Loucy (cell line): ENCODE results near the gene TMEM182.

Experiments
- H2AFZ ChIP-seq: fragments of 200-600 bp; sonication (generic); 2 replicates; pipeline ENCODE4 v1.6.0; 2016; ENCODE audit warnings: antibody characterized with exemption, mild to moderate bottlenecking, low read length, moderate library complexity
- H3F3A ChIP-seq: fragments of 200-600 bp; 2 replicates; pipeline ENCODE4 v1.6.0; 2016; ENCODE audit warnings: antibody characterized with exemption, low read depth, mild to moderate bottlenecking
- H3K27me3 ChIP-seq: fragments of 200-600 bp; sonication (generic); 2 replicates; pipeline ENCODE4 v1.6.1; 2014; ENCODE audit warnings: low read length, mild to moderate bottlenecking; ENCODE audit not compliant: insufficient read depth, poor library complexity, severe bottlenecking
- H3K36me3 ChIP-seq: fragments of 200-600 bp; sonication (generic); 2 replicates; pipeline ENCODE4 v1.6.1; 2016; ENCODE audit warnings: low read length; ENCODE audit not compliant: insufficient read depth
- H3K4me1 ChIP-seq: fragments of 200-600 bp; sonication (generic); 2 replicates; pipeline ENCODE4 v1.5.1; 2014; ENCODE audit warnings: low read length, mild to moderate bottlenecking; ENCODE audit not compliant: insufficient read depth, poor library complexity, severe bottlenecking
- H3K4me2 ChIP-seq: fragments of 200-600 bp; sonication (generic); 2 replicates; pipeline ENCODE4 v1.6.0; 2014; ENCODE audit warnings: antibody characterized with exemption, low read length, low read depth, mild to moderate bottlenecking; ENCODE audit not compliant: poor library complexity, severe bottlenecking
- H3K4me3 ChIP-seq: fragments of 200-600 bp; sonication (generic); 2 replicates; pipeline ENCODE4 v1.5.1; 2014; ENCODE audit warnings: low read length, mild to moderate bottlenecking, mixed read lengths; ENCODE audit not compliant: poor library complexity, severe bottlenecking
- H3K79me2 ChIP-seq: fragments of 200-600 bp; sonication (generic); 2 replicates; pipeline ENCODE4 v1.6.1; 2014; ENCODE audit warnings: low read length; ENCODE audit not compliant: insufficient read depth
- H3K9ac ChIP-seq: fragments of 200-600 bp; sonication (generic); 2 replicates; pipeline ENCODE4 v1.6.0; 2014; ENCODE audit warnings: mild to moderate bottlenecking, low read depth, low read length, moderate library complexity; ENCODE audit not compliant: poor library complexity, severe bottlenecking
- H3K9me2 ChIP-seq: fragments of 200-600 bp; sonication (generic); replicated peaks from 2 replicates; pipeline ENCODE4 v1.6.1; 2016; ENCODE audit warnings: low read depth, low read length, mixed read lengths
- H3K9me3 ChIP-seq: fragments of 200-600 bp; sonication (generic); 2 replicates; pipeline ENCODE4 v1.6.1; 2014; ENCODE audit warnings: mild to moderate bottlenecking, antibody characterized with exemption, low read length, low read depth; ENCODE audit not compliant: insufficient read depth
- H4K20me1 ChIP-seq: fragments of 200-600 bp; sonication (generic); 2 replicates; pipeline ENCODE4 v1.6.0; 2014; ENCODE audit warnings: antibody characterized with exemption, low read length, mild to moderate bottlenecking; ENCODE audit not compliant: insufficient read depth, poor library complexity, severe bottlenecking
- CTCF ChIP-seq: fragments of 200-600 bp; sonication (generic); conservative IDR thresholded peaks from 2 replicates; pipeline ENCODE4 v1.5.1; 2014; ENCODE audit warnings: mild to moderate bottlenecking, antibody characterized with exemption, low read length
- EZH2phosphoT487 ChIP-seq: fragments of 200-600 bp; IDR thresholded peaks from 2 replicates; pipeline ENCODE4 v1.6.1; 2018; ENCODE audit warnings: antibody characterized with exemption, mild to moderate bottlenecking, moderate library complexity, borderline replicate concordance

TMEM182 gene

GRCh38 chr2:102782933-102783332, 21.1 kb downstream of the TMEM182 start:
- no peak overlapping the region for H3K4me3 ChIP-seq
- H2AFZ ChIP-seq, result no peak overlapping the region
- H3K9me3 ChIP-seq, result no peaks in the 10 kb centered on the region
- H3K36me3 ChIP-seq, result 0 out of 2 replicates have a peak, but pooled peaks cover 4% of the 10 kb centered on the region
- no peaks in the 10 kb centered on the region for H3K27me3 ChIP-seq
- H3K9me2 ChIP-seq, result no peaks in the 10 kb centered on the region
- H3F3A ChIP-seq, result no peaks in the 10 kb centered on the region
- no peak for TF ChIP-seq CTCF
- no peak for TF ChIP-seq EZH2phosphoT487
- H3K9ac ChIP-seq, result no peak overlapping the region
- H3K4me1 ChIP-seq, result peaks cover 5% of the 10 kb centered on the region
- H4K20me1 ChIP-seq, result no peaks in the 10 kb centered on the region
- no peak overlapping the region for H3K4me2 ChIP-seq
- H3K79me2 ChIP-seq, result no peaks in the 10 kb centered on the region

GRCh38 chr2:102783506-102784183, 21.8 kb downstream of the TMEM182 start:
- Histone ChIP-seq H3K27me3 (no peaks in the 10 kb centered on the region), H3F3A (no peaks in the 10 kb centered on the region), H3K9me2 (no peaks in the 10 kb centered on the region), H3K36me3 (0 out of 2 replicates have a peak, but pooled peaks cover 4% of the 10 kb centered on the region), H3K79me2 (no peaks in the 10 kb centered on the region), H2AFZ (no peak overlapping the region), H3K9ac (no peak overlapping the region), H4K20me1 (no peaks in the 10 kb centered on the region), H3K4me1 (peaks cover 5% of the 10 kb centered on the region), H3K9me3 (no peaks in the 10 kb centered on the region), H3K4me3 (no peak overlapping the region), H3K4me2 (no peak overlapping the region)
- TF ChIP-seq EZH2phosphoT487, result no peak
- TF ChIP-seq CTCF, result no peak

- no peak overlapping the region for H3K4me2 ChIP-seq
- 0 out of 2 replicates have a peak, but pooled peaks cover 4% of the 10 kb centered on the region for H3K36me3 ChIP-seq
- H3K9me2 ChIP-seq, result no peaks in the 10 kb centered on the region
- no peaks in the 10 kb centered on the region for H4K20me1 ChIP-seq
- TF ChIP-seq EZH2phosphoT487, result no peak
- TF ChIP-seq CTCF, result no peak
- H3K9ac ChIP-seq, result no peak overlapping the region
- peaks cover 5% of the 10 kb centered on the region for H3K4me1 ChIP-seq
- no peaks in the 10 kb centered on the region for H3K79me2 ChIP-seq
- no peaks in the 10 kb centered on the region for H3K27me3 ChIP-seq
- no peak overlapping the region for H3K4me3 ChIP-seq
- H3K9me3 ChIP-seq, result no peaks in the 10 kb centered on the region
- no peaks in the 10 kb centered on the region for H3F3A ChIP-seq
- no peak overlapping the region for H2AFZ ChIP-seq
Measured at GRCh38 chr2:102784940-102785339, 23.1 kb downstream of the TMEM182 start.
